NT2/D1 (cell line): ENCODE data around the gene LILRA2.

ENCODE experiments used
- SUZ12 ChIP-seq: IDR thresholded peaks from 2 replicates; pipeline ENCODE4 v1.6.1; 2011; ENCODE audit not compliant: insufficient read length, insufficient read depth; ENCODE audit errors: extremely low read depth
- YY1 ChIP-seq: IDR thresholded peaks from 2 replicates; pipeline ENCODE4 v1.6.1; 2011; ENCODE audit not compliant: insufficient read length, insufficient read depth

GRCh38 chr19:54573330-54573872 lies at the start of gene LILRA2:
- TF ChIP-seq YY1 (no peak), SUZ12 (no peak)
